OCI-LY3 (cell line): ENCODE measurements around the gene RSAD1.

Experiments
- H2AFZ ChIP-seq: fragments of 200-600, 300-600 bp; shearing (Covaris generic); 2 replicates; pipeline ENCODE4 v1.6.0; 2014; ENCODE audit warnings: antibody characterized with exemption, low read depth, low read length
- H3K27ac ChIP-seq: fragments of 200-600, 300-600 bp; sonication (generic); 2 replicates; pipeline ENCODE4 v1.5.1; 2014; ENCODE audit warnings: mild to moderate bottlenecking, low read length, moderate library complexity, mixed read lengths
- H3K27me3 ChIP-seq: fragments of 200-600, 300-600 bp; sonication (generic); 2 replicates; pipeline ENCODE4 v1.6.1; 2014; ENCODE audit warnings: low read depth, low read length, mixed read lengths
- H3K36me3 ChIP-seq: fragments of 200-600, 300-600 bp; sonication (generic); replicated peaks from 2 replicates; pipeline ENCODE3; 2014; ENCODE audit warnings: low read depth, low read length, mixed read lengths
- H3K4me1 ChIP-seq: fragments of 300-600, 200-600 bp; sonication (generic); 2 replicates; pipeline ENCODE4 v1.6.1; 2014; ENCODE audit warnings: low read length, mixed read lengths
- H3K4me2 ChIP-seq: fragments of 200-600, 300-600 bp; sonication (generic); 2 replicates; pipeline ENCODE4 v1.6.1; 2014; ENCODE audit warnings: low read length, mixed read lengths
- H3K4me3 ChIP-seq: fragments of 300-600, 200-600 bp; sonication (generic); 2 replicates; pipeline ENCODE4 v1.5.1; 2014; ENCODE audit warnings: antibody characterized with exemption, mild to moderate bottlenecking, low read length, moderate library complexity
- H3K79me2 ChIP-seq: fragments of 300-600, 200-600 bp; shearing (Covaris generic); 2 replicates; pipeline ENCODE4 v1.6.1; 2014; ENCODE audit warnings: mild to moderate bottlenecking, low read length, mixed read lengths
- H3K9ac ChIP-seq: fragments of 300-600, 200-600 bp; shearing (Covaris generic); 2 replicates; pipeline ENCODE4 v1.6.0; 2014; ENCODE audit warnings: mild to moderate bottlenecking, low read length, moderate library complexity
- H3K9me3 ChIP-seq: fragments of 200-600, 300-600 bp; shearing (Covaris generic); 2 replicates; pipeline ENCODE4 v1.6.1; 2014; ENCODE audit warnings: low read length, mixed read lengths; ENCODE audit not compliant: insufficient read depth
- H4K20me1 ChIP-seq: fragments of 200-600, 300-600 bp; sonication (generic); 2 replicates; pipeline ENCODE4 v1.6.1; 2016; ENCODE audit warnings: low read length, mixed read lengths; ENCODE audit not compliant: insufficient read depth
- CTCF ChIP-seq: fragments of 200-600, 300-600 bp; sonication (generic); IDR thresholded peaks from 2 replicates; pipeline ENCODE4 v1.5.1; 2014; ENCODE audit warnings: antibody characterized with exemption, low read length, low read depth
- EZH2phosphoT487 ChIP-seq: fragments of 200-600 bp; shearing (Covaris generic); IDR thresholded peaks from 2 replicates; pipeline ENCODE4 v1.6.1; 2018; ENCODE audit warnings: antibody characterized with exemption, mixed run types, low read depth

RSAD1 gene

DNA sequence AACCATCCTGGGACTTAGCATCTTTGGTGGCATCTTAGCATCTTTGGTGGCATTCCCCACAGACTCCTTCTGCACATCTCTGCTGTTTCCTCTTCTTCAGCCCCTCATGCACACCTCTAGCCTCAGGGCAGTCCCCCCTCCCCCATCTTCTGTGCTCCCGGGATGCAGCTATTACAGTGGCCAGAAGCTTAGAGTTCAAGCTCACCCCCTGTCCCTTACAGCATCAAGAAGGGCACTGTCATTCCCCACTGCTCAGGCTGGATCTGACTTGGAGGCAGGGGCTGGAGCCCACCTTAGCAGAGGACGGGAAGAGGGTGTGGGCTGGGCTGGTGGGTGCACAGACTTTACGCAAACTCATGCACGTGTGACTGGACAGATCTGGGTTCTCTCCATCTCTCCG is 54.5 kb downstream of the RSAD1 start:
- H3K4me3 ChIP-seq = no peak overlapping the region
- no peak overlapping the region for H2AFZ ChIP-seq
- H3K27ac ChIP-seq = no peak overlapping the region
- H3K79me2 ChIP-seq = no peaks in the 10 kb centered on the region
- no peaks in the 10 kb centered on the region for H3K4me1 ChIP-seq
- no peaks in the 10 kb centered on the region for H4K20me1 ChIP-seq
- no peak overlapping the region for H3K9ac ChIP-seq
- peaks cover 36% of the 10 kb centered on the region for H3K27me3 ChIP-seq
- TF ChIP-seq CTCF (no peak), EZH2phosphoT487 (no peak)
- H3K9me3 ChIP-seq = no peaks in the 10 kb centered on the region
- H3K4me2 ChIP-seq = no peak overlapping the region
- no peaks in the 10 kb centered on the region for H3K36me3 ChIP-seq

- H3K27ac ChIP-seq = no peak overlapping the region
- H3K4me3 ChIP-seq = no peak overlapping the region
- no peak overlapping the region for H2AFZ ChIP-seq
- H3K27me3 ChIP-seq = peaks cover 36% of the 10 kb centered on the region
- no peaks in the 10 kb centered on the region for H3K9me3 ChIP-seq
- H4K20me1 ChIP-seq = no peaks in the 10 kb centered on the region
- no peaks in the 10 kb centered on the region for H3K79me2 ChIP-seq
- H3K4me1 ChIP-seq = no peaks in the 10 kb centered on the region
- H3K36me3 ChIP-seq = no peaks in the 10 kb centered on the region
- no peak overlapping the region for H3K9ac ChIP-seq
- no peak overlapping the region for H3K4me2 ChIP-seq
- no peak for TF ChIP-seq CTCF
Measured at GRCh38 chr17:50533720-50534148, 55.1 kb downstream of the RSAD1 start.

- Histone ChIP-seq H2AFZ (no peak overlapping the region), H3K4me1 (no peaks in the 10 kb centered on the region), H3K27ac (no peak overlapping the region), H4K20me1 (no peaks in the 10 kb centered on the region), H3K9me3 (no peaks in the 10 kb centered on the region), H3K9ac (no peak overlapping the region), H3K36me3 (no peaks in the 10 kb centered on the region), H3K4me3 (no peak overlapping the region), H3K4me2 (no peak overlapping the region), H3K27me3 (peaks cover 36% of the 10 kb centered on the region), H3K79me2 (no peaks in the 10 kb centered on the region)
- no peak for TF ChIP-seq EZH2phosphoT487
Measured at GRCh38 chr17:50534222-50534978, 55.7 kb downstream of the RSAD1 start.

GRCh38 chr17:50534979-50535326 is 56.3 kb downstream of the RSAD1 start:
- Histone ChIP-seq H3K9me3 (no peaks in the 10 kb centered on the region), H3K27me3 (peaks cover 36% of the 10 kb centered on the region), H3K4me3 (no peak overlapping the region), H3K79me2 (no peaks in the 10 kb centered on the region), H3K9ac (no peak overlapping the region), H3K4me2 (no peak overlapping the region), H4K20me1 (no peaks in the 10 kb centered on the region), H3K36me3 (no peaks in the 10 kb centered on the region), H3K4me1 (no peaks in the 10 kb centered on the region), H3K27ac (no peak overlapping the region), H2AFZ (no peak overlapping the region)
- TF ChIP-seq EZH2phosphoT487 (no peak), CTCF (no peak)
